SIG-M5 treated with dmso at 0.1 percent for 504 hours (cell line): Measurements from ENCODE around the gene MYH6.
"Not testable (repeated sequence)": the region's sequence is repeated elsewhere in the genome, so short reads cannot be mapped to it uniquely, and the experiment has no call there.

Experiments used
- DNase-seq: peaks from one replicate; lab custom pipeline; 2025; ENCODE audit not compliant: unreplicated experiment; lab: John Stamatoyannopoulos, UW

The MYH6 gene

DNA sequence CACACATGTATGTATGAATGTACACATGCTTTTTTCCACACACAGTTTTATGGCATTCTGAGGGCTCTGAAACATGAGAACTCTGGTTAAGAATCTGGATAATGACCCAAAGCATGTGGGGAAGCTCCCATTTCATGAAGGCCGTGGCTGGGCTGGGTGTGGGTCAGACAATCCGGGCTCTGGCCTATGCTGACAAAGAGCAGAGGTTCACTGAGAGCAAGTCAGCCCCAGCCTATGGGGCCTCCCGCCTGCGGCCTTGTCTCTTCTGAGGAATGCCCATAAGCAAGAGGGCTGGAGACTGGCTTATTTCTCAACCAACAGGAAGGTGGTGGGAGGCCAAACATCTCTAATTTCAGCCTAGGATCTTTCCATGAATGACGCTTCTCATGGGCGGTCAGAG lies 8.5 kb downstream of the MYH6 start:
- no peak for DNase-seq

DNA sequence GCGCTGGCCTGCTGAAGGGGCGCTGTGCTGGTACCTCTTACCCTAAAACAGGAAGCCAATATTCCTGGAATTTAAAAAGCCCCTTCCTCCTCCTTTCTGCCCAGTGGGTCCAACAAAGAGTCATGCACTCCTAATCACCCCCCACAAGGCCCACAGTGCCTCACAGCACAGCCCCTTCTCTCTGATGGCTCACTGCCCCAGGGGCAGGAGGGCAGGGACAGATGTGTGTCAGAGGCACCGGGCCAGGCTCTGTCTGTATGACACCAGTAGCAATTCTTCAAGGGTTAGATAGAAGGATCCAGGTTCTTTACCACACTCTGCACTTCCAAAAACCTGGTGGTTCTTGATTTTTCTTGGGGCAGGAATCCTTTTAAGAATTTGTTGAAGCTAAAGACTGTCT lies 8.9 kb downstream of the MYH6 start:
- no peak for DNase-seq

DNA sequence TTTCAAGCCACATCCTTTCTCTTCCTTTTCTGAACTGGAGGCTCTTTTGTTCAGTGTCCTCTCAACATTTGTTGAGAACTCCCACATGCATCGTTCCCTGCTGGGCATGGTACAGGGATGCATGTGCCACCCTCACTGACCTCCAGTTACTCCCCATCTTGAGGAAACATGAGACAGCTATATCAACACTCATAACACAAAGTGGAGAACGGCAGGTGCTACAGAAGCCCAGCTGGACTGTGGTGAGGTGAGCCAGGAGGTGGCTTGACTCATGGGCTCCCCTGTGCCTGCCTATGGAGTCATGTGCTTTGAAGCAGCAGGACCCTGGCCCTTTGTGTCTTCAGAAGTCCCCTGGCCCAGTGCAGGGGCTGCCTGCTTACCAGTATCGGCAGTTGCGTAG lies 9.7 kb downstream of the MYH6 start:
- DNase-seq: no peak

DNA sequence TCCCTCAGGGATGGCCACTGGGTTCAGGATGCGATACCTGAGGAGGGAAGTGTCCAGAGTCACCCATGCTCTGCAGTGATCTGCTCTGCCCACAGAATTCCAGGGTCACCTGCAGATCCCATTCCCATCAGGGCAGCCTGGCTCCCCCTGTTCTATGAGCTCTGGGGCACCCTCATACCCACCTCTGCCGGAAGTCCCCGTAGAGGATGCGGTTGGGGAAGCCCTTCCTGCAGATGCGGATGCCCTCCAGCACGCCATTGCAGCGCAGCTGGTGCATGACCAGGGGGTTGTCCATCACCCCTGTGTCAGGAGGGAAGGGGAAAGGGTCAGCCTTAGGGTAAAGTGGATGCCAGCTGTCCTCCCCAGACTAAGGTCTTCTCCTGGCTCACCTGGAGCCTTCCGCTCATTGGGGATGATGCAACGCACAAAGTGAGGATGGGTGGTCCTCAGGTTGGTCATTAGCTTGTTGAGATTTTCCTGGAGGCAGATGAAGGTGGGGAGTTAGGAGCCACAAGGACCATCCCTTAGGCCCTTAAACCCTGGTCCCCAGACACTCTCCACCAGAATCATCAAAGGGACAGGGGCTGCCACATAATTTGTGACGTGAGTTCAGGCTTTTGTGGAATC lies 11.2 kb downstream of the MYH6 start:
- no peak for DNase-seq

DNA sequence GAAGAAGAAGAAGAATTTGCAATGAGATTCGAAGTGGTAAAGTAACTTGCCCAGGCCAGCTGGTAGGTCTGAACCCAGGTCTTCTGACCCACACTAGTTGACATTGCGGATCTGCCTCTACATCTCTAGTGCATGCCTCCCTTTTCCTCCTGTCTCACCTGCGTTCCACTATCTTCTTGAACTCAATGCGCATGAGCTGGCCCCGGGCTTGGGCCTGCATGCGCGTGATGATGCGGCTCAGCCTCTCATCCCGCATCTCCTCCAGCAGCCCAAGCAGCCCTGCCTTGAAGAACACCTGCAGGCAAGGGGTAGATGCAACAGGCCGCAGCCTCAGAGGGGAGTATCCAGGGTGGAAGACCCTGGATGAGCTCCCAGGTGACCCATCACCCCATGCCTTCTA lies 11.9 kb downstream of the MYH6 start:
- DNase-seq: no peak

DNA sequence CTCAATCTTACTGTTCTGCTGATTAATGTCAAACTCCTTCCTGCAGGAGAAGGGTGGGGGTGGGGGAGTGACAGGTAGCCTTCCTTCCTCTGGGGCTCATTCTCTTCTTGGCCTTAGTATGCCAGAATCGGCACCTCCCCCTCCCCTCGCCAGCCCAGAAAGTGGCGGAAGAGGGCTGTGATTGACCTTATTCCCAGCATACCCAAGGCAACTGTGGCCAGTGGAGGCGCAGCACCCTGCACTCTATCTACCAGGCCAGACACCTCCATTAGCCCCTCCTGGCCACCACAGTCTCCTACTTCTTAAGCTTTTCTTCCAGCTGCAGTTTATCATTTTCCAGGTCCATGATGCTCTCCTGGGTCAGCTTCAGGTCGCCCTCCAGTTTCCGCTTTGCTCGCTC lies 15.5 kb downstream of the MYH6 start:
- no peak for DNase-seq

DNA sequence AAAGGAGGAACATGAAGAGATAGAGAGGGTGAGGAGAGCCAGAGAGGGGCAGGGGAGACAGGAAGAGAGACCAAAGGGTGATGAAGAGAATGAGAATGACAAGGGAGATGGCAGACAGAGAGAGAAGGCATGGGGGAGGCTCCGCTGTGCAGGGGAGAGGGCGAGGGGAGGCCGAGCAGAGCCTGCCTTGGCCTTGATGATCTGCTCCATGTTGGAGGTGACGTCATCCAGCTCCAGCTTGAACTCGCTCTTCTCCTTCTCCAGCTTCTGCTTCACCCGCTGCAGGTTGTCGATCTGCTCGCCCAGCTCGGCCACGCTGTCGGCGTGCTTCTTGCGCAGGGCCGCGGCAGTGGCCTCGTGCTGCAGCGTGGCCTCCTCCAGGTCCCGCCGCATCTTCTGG lies 18.2 kb downstream of the MYH6 start:
- DNase-seq: not testable (repeated sequence)

DNA sequence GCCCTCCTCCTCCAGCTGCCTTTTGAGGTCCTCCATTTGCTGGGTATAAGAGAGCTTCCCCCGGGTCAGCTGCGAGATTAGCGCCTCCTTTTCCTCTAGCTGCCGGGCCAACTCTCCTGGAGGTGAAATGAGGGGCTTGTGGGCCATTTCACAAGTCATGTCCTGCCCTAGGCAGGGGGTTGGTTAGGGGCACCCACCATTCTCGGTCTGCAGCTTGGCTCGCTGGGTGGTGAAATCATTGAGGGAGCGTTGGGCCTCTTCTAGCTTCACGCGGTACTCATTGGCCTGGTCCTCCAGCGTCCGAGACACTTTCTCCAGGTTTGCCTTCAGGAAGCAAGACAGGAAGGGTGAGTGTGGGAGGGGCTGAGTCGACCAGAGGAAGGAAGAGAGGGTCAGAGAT lies 18.7 kb downstream of the MYH6 start:
- DNase-seq: no peak

DNA sequence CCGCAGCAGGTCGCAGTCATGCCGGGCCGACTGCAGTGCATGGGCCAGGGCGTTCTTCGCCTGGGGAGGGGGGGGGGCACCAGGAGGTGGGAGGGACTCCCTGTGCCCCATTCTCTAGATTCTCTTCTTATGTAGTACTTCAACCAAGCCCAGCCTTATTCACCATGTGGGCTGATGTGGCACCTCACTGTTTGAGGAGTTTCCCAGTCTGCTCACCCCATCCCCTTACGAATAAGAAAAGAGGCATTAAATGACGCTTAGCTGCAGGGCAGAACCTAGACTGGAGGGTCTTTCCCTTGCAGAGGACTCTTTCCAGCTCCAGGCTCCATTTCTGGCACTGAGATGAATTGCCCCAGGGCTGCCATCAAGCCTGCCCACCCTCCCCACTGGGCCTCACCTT lies 19.1 kb downstream of the MYH6 start:
- DNase-seq: no peak

DNA sequence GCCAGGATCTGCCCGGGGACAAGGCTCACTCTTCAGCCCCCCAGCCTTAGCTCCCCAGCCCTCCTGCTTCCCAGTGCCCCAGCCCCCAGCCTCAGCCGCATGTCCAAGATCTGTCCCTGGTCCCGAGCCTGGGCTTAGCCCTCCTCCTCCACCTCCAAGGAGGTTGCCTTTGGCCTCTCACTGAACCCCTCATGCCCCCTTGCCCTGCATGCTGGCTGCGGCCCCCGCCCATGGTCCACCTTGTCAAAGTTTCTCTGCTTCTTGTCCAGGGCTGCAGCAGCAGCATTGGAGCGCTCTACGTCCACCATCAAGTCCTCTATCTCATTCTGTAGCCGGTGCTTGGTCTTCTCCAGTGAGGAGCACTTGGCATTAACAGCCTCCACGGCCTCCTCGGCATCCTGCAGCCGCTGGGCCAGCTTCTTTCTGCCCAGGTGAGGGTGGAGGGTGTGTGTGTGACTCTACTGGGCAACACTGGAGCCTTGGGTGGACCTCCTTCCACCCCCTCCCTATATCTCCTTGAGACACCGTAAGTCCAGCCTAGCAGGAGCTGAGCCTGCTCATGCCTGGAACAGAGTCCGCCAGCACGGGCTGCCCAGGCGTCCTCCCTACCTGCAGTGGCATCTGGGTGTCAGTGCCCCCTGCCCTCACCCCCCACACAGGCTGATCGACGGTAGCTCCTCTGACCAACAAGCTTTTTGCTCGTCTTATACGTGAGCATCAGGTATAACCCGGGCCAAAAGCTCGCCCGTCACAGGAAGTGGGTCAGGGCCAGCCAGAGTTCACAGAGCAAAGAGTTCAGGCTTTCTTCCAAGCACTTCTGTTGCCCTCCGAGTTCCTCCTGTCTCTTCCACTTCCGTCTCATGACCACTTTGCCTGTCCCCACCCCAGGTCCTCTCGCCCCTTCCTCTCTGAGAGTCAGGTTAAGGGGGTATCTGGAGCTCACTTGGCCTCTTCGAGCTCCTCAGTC lies 19.9 kb downstream of the MYH6 start:
- no peak for DNase-seq

DNA sequence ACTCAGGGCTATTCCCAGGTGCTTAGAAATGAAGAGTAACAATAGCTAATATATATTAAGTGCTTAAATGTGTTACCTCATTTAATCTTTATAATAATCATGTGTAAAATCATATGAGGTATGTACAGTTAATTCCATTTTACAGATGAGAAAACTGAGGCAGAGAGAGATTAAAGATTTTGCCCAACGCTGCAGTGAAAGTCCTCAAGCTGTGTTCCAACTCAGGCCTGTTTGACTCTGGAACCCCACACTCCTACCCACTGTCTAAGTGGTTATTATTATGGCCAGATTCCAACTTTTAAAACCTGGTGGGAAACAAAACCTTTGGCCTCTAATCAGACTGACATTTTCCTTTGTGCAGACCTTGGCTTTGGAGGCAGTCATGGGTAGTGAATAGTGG lies 21.1 kb downstream of the MYH6 start:
- no peak for DNase-seq

DNA sequence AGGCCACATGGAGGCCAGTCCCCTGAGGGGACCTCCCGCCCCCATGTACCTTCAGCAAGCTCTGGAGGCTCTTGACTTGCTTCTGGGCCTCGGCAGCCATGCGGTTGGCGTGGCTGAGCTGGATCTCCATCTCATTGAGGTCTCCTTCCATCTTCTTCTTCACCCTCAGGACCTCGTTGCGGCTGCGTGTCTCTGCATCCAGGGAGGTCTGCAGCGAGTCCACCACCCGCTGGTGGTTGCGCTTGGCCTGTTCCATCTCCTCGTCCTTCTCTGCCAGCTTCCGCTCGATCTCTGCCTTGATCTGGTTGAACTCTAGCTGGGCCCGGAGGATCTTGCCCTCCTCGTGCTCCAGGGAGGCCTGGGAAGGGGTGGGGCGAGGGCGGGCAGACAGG lies 21.8 kb downstream of the MYH6 start:
- DNase-seq: not testable (repeated sequence)

DNA sequence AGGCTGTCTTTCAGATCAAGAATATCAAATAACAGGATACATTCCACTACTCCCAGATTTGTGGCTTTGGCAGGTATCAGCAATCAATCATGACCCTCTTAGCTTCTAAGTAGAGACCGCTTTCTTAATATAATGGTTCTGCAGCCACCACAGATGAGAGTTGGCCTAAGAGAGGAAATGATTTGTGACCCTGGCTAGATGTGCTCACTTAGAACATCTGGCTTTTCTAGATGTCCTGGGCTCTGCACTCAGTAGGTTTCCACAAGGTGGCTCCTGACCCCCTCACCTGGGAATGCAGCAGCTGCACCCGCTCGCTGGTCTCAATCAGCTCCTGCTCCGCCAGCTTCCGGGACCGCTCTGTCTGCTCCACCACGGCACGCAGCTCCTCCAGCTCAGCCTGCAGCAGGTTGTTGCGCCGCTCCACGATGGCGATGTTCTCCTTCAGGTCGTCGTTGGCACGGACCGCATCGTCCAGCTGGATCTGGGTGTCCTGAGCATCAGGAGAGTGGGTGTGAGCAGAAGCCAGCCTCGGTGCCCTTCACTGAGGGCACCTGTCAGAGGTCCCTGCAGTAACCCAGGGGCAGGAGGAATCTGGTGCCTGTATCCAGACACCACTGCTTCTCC lies 22.3 kb downstream of the MYH6 start:
- no peak for DNase-seq

DNA sequence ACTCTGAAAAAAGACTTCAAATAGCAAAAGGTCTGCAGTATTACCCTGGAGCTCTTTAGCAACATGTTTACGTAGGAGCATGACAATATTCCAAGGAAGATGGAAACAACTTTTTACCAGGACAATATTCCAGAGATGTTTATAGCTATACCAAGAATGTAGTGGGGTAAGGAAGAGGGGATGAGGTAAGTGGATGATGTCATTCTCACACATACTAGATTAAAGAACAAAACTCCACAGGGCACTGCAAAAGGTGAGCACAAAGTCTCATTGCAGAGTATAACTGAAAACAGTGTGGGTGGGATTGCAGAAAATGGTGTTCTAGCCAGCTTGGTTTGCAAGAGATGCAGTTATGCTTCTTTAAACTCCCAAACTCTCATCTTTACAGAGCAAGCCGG lies 22.8 kb downstream of the MYH6 start:
- DNase-seq: no peak

DNA sequence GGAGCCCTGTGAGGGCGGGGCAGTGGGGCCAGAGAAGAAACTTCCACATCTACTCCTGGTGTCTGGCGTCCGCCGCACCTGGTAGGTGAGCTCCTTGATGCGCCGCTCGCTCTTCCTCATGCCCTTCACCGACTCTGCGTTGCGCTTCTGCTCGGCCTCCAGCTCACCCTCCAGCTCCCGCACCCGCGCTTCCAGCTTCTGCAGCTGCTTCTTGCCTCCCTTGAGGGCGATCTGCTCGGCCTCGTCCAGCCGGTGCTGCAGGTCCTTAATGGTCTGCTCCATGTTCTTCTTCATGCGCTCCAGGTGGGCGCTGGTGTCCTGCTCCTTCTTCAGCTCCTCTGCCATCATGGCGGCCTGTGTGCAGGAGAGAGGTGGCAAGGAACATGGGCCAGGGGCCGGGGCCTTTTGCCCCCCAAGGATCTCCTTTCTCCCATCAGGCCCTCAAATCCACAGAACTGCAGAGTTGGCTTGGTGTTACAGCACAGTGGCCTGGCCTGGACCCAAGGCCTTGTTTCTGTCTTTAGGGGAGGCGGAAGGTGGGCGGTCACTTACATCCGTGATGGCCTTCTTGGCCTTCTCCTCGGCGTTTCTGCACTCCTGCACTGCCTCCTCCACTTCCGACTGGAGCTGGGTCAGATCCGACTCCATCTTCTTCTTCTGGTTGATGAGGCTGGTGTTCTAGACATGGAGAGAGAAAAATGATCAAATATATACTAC lies 23.6 kb downstream of the MYH6 start:
- no peak for DNase-seq

DNA sequence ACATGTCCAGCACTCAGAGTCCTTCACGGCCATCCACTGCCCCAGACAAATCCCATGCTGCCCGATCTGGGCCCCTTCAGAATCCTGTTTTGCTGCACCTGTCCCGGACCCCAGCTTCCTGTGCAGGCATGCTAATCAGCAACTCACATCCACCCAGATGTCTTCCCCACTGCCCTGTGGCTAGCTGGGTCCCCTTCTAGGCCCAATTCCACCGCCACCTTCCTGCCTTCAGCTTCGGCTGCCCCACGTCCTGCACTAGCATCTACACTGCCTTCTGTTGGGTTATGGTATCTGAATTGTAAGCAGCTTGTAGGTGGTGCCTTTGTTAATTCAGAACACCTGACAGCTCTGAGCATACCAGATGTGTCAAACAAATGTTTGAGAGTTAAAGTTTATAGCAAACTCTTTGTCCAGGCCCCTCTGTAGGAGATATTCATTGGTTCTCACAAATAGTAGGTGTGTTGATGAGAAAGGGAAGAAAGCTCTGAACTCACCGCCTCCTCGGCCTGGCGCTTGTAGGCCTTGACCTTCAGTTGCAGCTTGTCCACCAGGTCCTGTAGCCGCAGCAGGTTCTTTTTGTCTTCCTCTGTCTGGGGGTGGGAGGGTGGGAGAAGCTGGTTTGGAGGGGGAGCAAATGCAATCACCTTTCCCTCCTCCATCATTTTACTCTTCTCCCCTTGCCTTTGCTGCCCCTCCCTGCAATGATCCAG lies 25.2 kb downstream of the MYH6 start:
- DNase-seq: no peak

DNA sequence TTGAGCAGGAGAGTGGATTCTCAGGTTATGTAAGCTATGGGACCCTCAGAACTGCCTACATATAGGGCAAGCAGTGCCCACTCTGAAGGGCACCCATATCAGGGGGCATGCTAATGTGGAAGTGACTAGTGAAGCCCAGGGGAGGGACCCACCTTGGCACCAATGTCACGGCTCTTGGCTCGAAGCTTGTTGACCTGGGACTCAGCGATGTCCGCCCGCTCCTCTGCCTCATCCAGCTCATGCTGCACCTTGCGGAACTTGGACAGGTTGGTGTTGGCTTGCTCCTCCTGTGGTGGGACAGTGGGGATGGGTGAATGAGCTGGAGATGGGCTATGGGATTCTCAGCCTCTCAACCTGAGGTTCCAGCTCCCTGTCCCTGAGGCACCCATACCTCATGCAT lies 25.8 kb downstream of the MYH6 start:
- no peak for DNase-seq

DNA sequence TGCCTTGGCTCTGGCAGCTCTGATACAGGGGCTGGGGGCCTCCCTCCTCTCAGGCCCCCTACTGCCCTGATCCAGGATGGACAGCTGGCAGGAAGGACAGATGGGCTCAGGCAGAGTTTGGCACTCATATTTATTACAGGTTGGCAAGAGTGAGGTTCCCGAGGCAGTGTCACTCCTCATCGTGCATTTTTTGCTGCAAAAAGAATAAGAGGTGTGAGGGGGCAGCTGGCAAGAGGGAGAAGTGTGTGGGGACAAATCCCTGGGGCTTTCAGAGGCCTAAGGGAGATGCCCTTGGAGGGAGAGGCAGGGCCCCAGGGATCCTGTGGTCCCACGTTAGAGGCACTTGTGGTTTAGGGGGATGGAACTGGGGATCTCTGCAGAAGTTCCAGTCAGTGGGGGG lies 26.2 kb downstream of the MYH6 start:
- DNase-seq: no peak

DNA sequence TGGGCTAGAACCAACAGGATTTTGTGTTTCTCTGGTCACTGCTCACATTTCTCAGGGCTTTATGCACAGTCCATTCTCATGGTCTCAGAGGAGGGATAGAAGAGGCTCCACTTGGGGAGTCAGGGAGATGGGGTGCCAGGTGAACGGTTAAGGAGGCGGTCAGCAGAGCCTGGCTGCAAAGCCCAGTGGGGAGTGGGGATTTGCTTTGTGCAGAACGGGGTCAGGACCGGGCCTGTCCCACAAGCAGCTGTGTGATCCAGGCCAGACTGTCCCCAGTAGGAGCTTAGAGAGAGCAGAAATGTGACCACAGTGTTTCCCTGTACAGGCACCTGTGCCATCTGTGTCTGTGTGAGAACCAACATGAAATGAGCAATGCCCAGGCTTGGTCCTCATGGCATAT lies 27.1 kb downstream of the MYH6 start:
- no peak for DNase-seq

DNA sequence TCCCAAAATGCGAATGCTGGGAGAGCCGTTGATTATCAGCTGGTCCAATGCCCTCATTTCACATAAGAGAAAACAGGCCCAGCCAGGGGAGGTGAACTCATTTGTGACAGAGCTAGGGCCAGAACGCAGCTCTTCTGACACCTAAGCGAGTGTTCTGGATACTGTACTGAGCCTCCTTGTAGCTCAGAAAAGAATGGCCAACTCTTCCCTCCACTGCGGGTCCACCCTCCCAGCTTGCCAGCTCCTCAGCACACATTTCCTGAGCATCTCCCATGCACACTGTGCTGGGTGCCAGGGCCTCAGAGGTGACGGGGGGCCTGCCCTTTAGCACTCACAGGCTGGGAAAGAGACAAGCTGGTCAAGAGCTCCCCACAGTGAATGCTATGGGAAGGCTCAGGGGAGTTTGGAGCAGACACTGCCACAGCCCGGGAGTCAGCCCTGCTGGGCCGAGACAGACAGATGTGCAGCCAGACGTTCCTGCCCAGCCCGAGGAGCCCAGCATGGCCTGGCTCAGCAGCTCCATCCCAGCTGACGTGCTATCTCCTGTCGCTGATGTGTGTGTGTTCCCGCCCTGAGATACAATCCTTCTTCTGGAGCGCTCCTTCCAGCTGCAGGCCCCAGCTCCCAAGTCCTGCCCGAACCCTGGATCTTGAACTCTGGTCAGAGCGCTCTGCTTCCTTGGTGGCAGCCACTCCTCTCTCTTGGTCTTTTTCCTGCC lies 27.7 kb downstream of the MYH6 start:
- no peak for DNase-seq
